ENCODE results near the gene TLL2.

Gene TLL2

GRCh38 chr10:96390460-96390864, 123.3 kb downstream of the TLL2 start:
- no peak for DNase-seq (ENCODE audit: low read depth)

GRCh38 chr10:96389785-96390184, 123.9 kb downstream of the TLL2 start:
- no peak for DNase-seq (ENCODE audit: low read depth)

GRCh38 chr10:96387601-96388000, 126.1 kb downstream of the TLL2 start:
- DNase-seq (ENCODE audit: low read depth): no peak

GRCh38 chr10:96387161-96387560, 126.6 kb downstream of the TLL2 start:
- no peak for DNase-seq (ENCODE audit: low read depth)

- no peak for DNase-seq (ENCODE audit: low read depth)
Measured at GRCh38 chr10:96384506-96384905, 129.2 kb downstream of the TLL2 start.

GRCh38 chr10:96380821-96381220, 132.9 kb downstream of the TLL2 start:
- no peak for DNase-seq (ENCODE audit: low read depth)

GRCh38 chr10:96379758-96380157, 134.0 kb downstream of the TLL2 start:
- DNase-seq (ENCODE audit: low read depth): no peak

GRCh38 chr10:96378741-96379140, 135.0 kb downstream of the TLL2 start:
- DNase-seq (ENCODE audit: low read depth): no peak

GRCh38 chr10:96377816-96378294, 135.9 kb downstream of the TLL2 start:
- DNase-seq (ENCODE audit: low read depth): no peak

- DNase-seq (ENCODE audit: low read depth): no peak
Measured at GRCh38 chr10:96376483-96376882, 137.2 kb downstream of the TLL2 start.

GRCh38 chr10:96374985-96375830, 138.5 kb downstream of the TLL2 start:
- DNase-seq (ENCODE audit: low read depth): peak; percentile 28

GRCh38 chr10:96374639-96374984, 139.1 kb downstream of the TLL2 start:
- no peak for DNase-seq (ENCODE audit: low read depth)

- no peak for DNase-seq (ENCODE audit: low read depth)
Measured at GRCh38 chr10:96374004-96374403, 139.7 kb downstream of the TLL2 start.

- no peak for DNase-seq (ENCODE audit: low read depth)
Measured at GRCh38 chr10:96371356-96371755, 142.4 kb downstream of the TLL2 start.

- no peak for DNase-seq (ENCODE audit: low read depth)
Measured at GRCh38 chr10:96370584-96371157, 143.1 kb downstream of the TLL2 start.

GRCh38 chr10:96369890-96370583, 143.7 kb downstream of the TLL2 start:
- no peak for DNase-seq (ENCODE audit: low read depth)

GRCh38 chr10:96368971-96369370, 144.8 kb downstream of the TLL2 start:
- no peak for DNase-seq (ENCODE audit: low read depth)

GRCh38 chr10:96367470-96367869, 146.3 kb downstream of the TLL2 start:
- no peak for DNase-seq (ENCODE audit: low read depth)

GRCh38 chr10:96366508-96366907, 147.2 kb downstream of the TLL2 start:
- no peak for DNase-seq (ENCODE audit: low read depth)

GRCh38 chr10:96365571-96365970, 148.2 kb downstream of the TLL2 start:
- no peak for DNase-seq (ENCODE audit: low read depth)

- no peak for DNase-seq (ENCODE audit: low read depth)
Measured at GRCh38 chr10:96360766-96361165, 153.0 kb downstream of the TLL2 start.

- no peak for DNase-seq (ENCODE audit: low read depth)
Measured at GRCh38 chr10:96360331-96360730, 153.4 kb downstream of the TLL2 start.

GRCh38 chr10:96359616-96360015, 154.1 kb downstream of the TLL2 start:
- DNase-seq (ENCODE audit: low read depth): no peak

All from stimulated activated CD8-positive, alpha-beta memory T cell treated with anti-CD3 and anti-CD28 coated beads, Interleukin-15, amount 100 ng/mL, for 24 hours (primary cell).